Measurements from ENCODE around the gene MFSD6.
"Not testable (repeated sequence)": the region's sequence is repeated elsewhere in the genome, so short reads cannot be mapped to it uniquely, and the experiment has no call there.

MFSD6 gene

GRCh38 chr2:190466819-190467446 lies 58.8 kb downstream of the MFSD6 start:
- no peak for DNase-seq (ENCODE audit: low read depth)

DNA sequence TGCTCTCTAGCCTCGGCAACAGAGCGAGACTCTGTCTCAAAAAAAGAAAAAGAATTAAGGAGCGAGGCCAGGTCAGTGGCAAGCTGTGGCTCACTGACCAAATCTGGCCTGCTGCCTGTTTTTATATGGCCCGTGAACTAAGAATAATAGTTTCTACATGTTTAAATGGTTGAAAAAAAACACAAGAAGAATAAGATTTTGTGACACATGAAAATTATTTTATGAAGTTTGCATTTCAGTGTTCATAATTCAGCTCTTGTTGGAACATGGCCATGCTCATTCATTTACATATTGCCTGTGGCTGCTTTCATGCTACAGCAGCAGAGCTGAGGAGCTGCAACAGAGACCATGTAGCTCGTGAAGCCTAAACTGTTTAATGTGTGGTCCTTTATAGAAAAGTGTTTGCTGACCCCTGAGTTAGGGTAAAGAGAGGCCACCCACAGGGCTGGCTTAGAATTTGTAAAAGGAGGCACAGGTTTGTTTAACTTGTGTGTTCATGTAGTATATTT lies 59.5 kb downstream of the MFSD6 start:
- DNase-seq (ENCODE audit: low read depth) = no peak

DNA sequence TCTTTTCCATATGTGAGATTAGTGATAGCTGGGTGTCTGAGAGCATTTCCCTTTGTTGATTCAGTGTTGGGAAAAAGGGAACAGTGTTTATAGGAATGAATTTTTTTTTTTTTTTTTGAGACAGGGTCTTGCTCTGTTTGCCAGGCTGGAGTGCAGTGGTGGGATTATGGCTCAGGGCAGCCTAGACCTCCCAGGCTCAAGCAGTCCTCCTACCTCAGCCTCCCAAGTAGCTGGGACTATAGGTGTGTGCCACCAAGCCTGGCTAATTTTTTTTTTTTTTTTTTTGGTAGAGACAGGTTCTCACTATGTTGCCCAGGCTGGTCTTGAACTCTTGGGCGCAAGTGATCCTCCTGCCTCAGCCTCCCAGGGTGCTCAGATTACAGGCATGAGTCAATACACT lies 60.2 kb downstream of the MFSD6 start:
- DNase-seq (ENCODE audit: low read depth) = not testable (repeated sequence)

DNA sequence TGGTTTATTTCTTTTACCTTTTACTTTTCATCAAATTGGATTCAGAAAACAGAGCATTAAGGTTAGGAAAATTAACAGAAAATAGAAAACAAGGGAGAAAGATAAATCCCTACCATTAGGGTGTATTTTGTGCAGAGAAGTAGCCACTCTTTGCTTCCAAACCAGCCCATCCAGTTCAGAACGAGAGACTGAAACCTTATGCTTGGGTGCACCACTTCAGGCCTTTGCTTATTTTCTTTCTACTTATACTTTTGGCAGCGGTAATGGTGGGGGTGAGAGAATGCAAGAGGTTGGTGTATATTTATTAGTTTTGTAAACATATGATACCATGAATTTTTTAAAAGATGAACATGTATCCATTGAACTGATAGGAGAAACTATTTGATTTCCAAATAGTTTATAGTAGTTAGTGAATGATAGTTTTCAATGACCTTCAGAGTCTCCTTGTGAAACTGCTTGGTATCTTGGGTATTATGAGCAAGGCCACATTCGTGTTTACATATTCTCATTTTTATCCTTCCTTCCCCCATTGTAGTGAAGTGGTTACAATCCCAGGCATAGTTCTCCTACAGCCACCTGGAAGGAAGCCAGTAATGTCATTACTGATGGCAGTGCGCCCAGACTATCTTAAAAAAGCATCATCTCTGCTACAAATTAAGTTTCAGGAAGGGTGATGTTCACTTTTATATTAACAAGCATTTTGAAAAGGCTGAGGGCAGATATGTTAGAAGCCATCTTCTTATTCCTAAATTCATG lies 60.8 kb downstream of the MFSD6 start:
- DNase-seq (ENCODE audit: low read depth) = no peak

DNA sequence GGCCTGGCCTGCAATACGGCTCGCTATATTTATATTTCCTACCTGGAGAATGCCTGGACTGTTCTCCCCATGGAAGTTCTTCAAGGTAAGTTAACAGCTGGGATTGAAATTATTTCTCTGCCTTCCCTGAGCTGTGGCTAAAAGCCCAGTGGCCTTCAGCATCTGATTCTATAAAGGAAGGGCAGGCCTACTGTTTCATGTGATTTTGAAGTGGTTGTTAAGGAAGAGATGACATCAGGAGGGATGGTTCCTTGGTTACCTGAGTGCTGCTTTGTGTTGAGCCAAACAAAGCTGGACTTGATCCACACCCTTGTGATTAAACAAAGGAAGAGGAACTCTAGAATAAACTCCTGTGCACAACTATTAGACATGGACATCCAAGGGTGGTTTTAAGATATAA lies 61.6 kb downstream of the MFSD6 start:
- no peak for DNase-seq (ENCODE audit: low read depth)

DNA sequence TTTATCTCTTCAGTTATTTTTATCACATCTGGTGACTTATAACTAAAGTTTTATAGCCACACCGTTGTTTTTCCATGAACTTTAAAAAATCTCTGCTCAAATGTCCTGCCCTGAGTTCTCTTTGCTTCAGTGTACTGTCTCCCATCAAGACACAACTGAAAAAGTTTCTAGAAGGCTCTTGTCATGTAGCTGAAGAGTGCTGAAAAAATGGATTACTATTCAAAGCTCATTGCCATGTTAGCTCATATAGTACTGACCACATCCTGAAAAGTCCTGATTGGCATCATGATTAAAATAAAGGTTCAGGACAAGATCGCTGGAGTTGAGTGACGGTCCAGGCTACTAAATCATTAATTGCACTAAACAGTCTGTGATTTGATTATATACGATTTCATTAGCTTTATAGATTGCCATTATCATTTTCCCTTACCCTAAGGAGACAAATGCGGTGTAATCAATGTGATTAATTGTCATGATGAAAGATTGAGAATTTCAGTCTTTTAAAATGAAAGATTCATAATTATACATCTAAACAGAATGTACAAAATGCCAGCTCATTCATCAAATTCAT lies 62.2 kb downstream of the MFSD6 start:
- DNase-seq (ENCODE audit: low read depth) = no peak

DNA sequence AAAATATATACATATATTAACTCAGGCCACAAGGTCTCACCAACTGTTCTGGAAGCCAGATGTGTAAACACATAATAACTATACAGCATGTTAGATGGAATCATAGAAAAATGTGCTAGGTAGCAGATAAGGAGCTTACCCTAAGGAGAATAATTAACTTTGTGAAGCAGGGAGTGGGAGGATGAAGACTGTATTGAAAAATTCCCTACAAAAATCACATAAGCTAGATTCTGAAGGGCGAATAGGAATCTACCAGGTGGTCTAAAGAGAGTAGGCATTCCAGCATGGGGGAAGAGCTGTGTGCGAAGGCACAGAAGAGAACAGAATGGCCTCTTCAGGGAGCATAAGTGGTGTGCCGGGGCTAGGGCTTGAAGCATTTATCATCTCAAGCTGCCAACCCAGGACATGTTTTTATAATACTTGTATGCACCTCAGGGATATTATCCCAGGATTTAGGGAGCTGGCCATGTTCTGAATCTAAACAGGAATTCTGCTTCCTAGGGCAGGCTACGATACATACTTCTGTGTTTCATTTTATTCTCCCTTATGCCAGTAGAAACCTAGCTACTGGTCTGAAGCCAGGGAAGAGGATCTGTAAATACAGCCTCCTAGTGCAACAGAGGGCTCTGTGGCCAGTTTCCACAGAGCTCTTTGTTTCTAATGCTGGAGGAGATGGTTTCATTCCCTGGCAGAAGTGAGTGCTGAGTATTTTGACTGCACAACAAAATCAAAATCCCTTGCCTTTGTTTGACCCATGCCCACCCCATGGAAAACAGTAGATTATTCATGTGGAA lies 69.7 kb downstream of the MFSD6 start:
- no peak for DNase-seq (ENCODE audit: low read depth)

DNA sequence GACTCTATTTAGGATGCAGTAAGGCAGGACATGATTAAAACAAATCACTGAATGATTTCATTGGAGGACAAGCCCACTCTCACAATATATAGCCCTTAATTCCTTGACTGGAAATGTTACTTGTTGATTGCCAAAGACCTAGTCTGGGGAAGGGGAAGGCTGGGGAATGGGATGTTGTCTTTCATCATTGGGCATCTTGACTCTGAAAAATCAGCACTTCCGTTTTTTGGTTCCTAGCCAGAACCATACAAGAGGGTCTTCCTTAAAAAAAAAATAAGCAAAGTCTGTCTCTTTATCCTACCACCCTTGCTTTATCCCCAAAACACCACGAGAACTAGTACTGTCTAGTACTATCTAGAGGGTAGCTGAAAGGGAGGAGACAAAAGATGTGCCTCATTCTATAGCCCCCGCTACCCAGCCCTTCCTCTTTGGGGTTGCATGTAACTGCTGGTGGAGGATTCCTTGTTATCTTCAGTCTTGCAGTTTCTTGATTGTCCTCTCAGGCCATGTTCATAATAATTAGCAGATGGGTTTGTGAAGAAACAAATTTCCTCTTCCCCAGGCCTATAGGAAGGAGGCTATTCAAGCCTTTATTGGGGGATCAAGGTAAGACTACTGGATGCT lies 70.5 kb downstream of the MFSD6 start:
- no peak for DNase-seq (ENCODE audit: low read depth)

DNA sequence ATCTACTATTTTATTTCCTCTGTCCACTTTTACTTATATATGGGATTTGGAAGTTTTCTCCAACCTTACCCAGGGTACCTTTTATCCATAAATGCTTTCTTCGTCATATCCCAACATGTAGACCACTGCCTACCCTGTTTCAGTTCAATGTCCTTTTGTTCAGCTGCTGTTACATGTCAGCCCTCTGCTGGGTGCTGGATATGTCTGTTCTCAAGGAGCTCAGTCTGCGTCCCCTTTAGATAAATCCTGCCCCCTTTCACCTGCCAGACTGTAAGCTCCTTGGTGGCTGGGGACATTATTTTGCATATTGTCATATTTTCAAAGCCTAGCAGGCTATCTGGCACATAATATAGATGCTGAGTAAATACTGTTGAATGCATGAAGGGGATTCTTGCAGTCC lies 73.2 kb downstream of the MFSD6 start:
- no peak for DNase-seq (ENCODE audit: low read depth)

DNA sequence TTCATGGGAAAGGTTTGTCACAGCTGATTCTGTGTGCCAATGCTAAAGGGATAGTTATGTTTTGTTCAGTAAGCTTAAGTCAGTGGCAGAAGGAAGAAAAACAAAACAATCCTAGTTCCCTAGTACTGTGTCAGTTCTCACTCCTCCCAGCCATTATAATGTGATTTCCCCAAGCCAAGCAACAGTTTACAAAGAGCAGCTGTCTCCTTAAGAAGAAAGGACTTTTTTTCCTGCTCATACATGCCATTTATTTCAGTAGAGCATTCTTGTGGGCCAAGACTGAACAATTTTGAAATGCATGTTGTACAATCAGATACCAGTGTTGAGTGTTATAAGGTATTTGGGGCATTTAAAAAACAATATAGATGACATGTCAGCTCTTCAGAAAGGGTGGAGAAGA lies 74.3 kb downstream of the MFSD6 start:
- no peak for DNase-seq (ENCODE audit: low read depth)

DNA sequence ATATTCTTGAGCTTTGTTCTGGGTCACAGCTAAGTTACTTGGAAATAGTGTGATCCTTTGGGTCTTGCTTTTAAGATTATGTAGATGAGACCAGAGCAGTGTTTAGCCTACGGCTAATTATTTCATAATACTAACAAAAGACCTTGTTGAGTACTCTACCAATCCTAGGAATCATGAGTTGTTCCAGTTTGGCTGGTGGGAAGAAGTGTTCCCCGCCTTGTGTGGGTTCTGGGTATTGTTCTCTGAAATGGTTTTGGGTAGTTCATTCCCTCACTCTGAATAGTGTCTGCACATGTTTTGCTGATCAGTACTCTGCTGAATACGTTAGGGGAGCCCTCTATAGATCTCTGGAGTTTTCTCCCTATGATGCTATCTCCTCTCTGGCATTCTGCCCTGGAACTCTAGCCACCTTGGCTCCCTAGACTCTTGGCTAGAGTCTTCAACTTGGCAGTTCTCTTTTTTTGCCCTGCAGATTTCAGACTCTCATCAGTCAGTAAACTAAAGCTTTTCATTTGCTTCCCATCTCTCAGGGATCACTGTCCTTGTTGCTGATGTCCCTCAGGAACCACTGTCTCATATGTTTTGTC lies 78.0 kb downstream of the MFSD6 start:
- DNase-seq (ENCODE audit: low read depth) = no peak

- no peak for DNase-seq (ENCODE audit: low read depth)
These were observed 80.5 kb downstream of the MFSD6 start for GRCh38 chr2:190488516-190489233.

DNA sequence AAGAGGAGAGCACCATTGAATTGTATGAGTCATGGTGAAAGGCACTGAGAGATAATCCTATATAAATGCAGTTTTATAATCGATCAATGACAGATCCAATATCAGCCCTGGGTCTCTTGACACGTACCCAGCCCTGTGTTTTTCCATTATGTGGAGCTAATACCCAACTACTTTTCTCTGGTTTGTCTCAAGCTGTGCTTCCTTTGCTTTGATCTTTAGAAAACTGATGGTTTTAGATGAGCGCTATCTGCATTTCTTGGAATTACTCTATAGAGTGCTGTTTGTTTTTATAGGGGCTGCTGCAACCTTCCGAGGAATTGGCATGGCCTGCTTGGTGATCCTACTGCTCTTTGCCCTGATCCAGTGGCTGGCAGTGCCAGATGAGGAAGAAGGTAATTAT lies 81.3 kb downstream of the MFSD6 start:
- DNase-seq (ENCODE audit: low read depth) = no peak

GRCh38 chr2:190490502-190490901 lies 82.3 kb downstream of the MFSD6 start:
- no peak for DNase-seq (ENCODE audit: low read depth)

DNA sequence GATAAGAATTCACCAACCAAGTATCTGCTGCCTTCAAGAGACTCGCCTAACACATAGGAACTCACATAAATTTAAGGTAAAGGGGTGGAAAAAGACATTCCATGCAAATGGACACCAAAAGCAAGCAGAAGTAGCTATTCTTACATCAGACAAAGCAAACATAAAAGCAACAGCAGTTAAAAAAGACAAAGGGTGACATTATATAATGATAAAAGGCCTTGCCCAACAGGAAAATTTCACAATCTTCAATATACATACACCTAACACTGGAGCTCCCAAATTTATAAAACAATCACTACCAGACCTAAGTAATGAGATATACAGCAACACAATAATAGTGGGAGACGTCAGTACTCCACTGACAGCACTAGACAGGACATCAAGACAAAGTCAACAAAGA lies 84.9 kb downstream of the MFSD6 start:
- no peak for DNase-seq (ENCODE audit: low read depth)

DNA sequence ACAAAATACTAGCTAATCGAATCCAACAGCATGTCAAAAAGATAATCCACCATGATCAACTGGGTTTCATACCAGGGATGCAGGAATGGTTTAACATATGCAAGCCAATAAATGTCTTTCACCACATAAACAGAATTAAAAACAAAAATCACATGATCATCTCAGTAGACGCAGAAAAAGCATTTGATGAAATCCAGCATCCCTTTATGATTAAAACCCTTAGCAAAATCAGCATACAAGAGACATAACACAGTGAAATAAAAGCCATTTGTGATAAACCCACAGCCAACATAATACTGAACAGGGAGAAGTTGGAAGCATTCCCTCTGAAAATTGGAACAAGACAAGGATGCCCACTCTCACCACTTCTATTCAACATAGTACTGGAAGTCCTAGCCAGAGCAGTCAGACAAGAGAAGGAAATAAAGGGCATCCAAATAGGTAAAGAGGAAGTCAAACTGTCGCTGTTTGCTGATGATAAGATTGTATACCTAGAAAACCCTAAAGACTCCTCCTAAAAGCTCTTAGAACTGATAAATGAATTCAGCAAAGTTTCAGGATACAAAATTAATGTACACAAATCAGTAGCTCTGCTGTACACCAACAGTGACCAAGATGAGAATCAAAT lies 86.6 kb downstream of the MFSD6 start:
- not testable (repeated sequence) for DNase-seq (ENCODE audit: low read depth)

DNA sequence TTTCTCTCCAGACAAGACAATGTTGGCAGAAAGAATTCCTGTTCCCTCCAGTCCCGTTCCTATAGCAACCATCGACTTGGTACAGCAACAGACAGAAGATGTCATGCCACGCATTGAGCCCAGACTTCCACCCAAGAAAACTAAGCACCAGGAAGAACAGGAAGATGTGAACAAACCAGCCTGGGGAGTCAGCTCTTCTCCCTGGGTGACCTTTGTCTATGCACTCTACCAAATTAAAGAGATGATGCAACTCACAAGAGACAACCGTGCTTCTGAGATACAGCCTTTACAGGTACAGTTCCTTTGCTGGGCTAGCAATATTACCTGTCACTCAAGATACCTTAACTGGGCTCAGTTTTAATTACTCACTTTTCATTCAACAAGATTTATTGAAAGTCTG lies 89.3 kb downstream of the MFSD6 start:
- DNase-seq (ENCODE audit: low read depth) = no peak

- DNase-seq (ENCODE audit: low read depth) = no peak
These were observed 91.1 kb downstream of the MFSD6 start for GRCh38 chr2:190499273-190499672.

- no peak for DNase-seq (ENCODE audit: low read depth)
These were observed 91.9 kb downstream of the MFSD6 start for GRCh38 chr2:190500054-190500502.

DNA sequence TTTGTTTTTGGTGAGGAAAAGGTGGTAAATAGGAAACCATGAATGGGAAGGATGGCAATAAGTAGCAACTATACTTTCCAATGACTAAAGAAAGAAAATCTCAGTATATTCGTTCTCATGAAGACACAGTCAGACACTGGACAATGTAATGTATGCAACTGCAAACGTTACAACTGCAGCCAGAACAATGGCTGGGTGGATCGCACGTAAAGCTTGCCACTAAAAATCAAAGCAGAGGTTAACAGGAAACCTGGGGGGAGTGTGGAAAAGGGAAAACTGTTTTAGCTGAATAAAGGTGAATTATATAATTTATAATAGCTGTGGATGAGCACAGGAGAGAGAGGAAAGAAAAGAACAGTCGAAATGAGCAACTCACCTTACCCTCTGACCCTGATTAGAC lies 93.1 kb downstream of the MFSD6 start:
- DNase-seq (ENCODE audit: low read depth) = no peak

All from T-helper 22 cell (primary cell).